ENCODE measurements around the gene RDH8. TPM values are rescaled to one million over a fixed set of nuclear protein-coding genes. Genes with fewer than 3 reads are reported as not detected.

Gene RDH8
- total RNA-seq, 5 donors from 2014 or later (not counting 1 experiment from before 2014, with no cell fraction given), result not detected

GRCh38 chr19:10043286-10043927 is 30.1 kb downstream of the RDH8 start:
- no peaks in the 10 kb centered on the region for H3K4me1 ChIP-seq (ENCODE audit: control insufficient read depth in 1 of 2, extremely low read depth in 1 of 2, insufficient read depth in 2 of 2, low read length in 2 of 2)
- H3K4me3 ChIP-seq (ENCODE audit: control insufficient read depth in 1 of 2, extremely low read depth in 1 of 2, low read length in 1 of 2), result no peak overlapping the region
- peaks cover 0 to 48% of the 10 kb centered on the region in 2 experiments for H3K27me3 ChIP-seq (replicated peaks in 1 of 2; ENCODE audit: control insufficient read depth in 2 of 2, extremely low read depth in 1 of 2, insufficient read depth in 2 of 2, low read length in 1 of 2)
- Mint-ChIP-seq H3K4me3 (no peak overlapping the region), H3K9me3 (no peaks in the 10 kb centered on the region), H3K27me3 (peaks cover 51 to 63% of the 10 kb centered on the region in 2 donors), H3K4me1 (peaks cover 0 to 3% (median 0%) of the 10 kb centered on the region in 3 donors), H3K27ac (no peak overlapping the region), H3K36me3 (peaks cover 2% of the 10 kb centered on the region)
- H3K9me3 ChIP-seq, result no peaks in the 10 kb centered on the region
- H3K27ac ChIP-seq (ENCODE audit: low read length), result no peak overlapping the region
- ChIA-PET POLR2A (no interaction called here), CTCF (interaction anchor here in 1 of 2 donors (0.6 kb wide), 1 partner anchor 65 kb away, joined by 4 read pairs; no protein-coding TSS in a partner anchor)
- no peak for DNase-seq
- 86% methylated on average over 3 of the region's 4 CpGs for WGBS (ENCODE audit: insufficient coverage)
- no peaks in the 10 kb centered on the region for H3K36me3 ChIP-seq (ENCODE audit: control insufficient read depth in 2 of 2, extremely low read depth in 1 of 2, insufficient read depth in 1 of 2, low read length in 1 of 2)
- no peak for ATAC-seq (replicated peaks in 1 of 4)

- Mint-ChIP-seq H3K27me3 (peaks cover 41 to 53% of the 10 kb centered on the region in 2 donors), H3K9me3 (no peaks in the 10 kb centered on the region), H3K36me3 (peaks cover 2% of the 10 kb centered on the region), H3K27ac (no peak overlapping the region), H3K4me1 (peaks cover 0 to 6% (median 0%) of the 10 kb centered on the region in 3 donors), H3K4me3 (no peak overlapping the region)
- ChIA-PET POLR2A (no interaction called here), CTCF (no interaction called here)
- no peak overlapping the region for H3K27ac ChIP-seq (ENCODE audit: low read length)
- no peak for ATAC-seq (replicated peaks in 1 of 4)
- no peaks in the 10 kb centered on the region for H3K36me3 ChIP-seq (ENCODE audit: control insufficient read depth in 2 of 2, extremely low read depth in 1 of 2, insufficient read depth in 1 of 2, low read length in 1 of 2)
- H3K27me3 ChIP-seq (replicated peaks in 1 of 2; ENCODE audit: control insufficient read depth in 2 of 2, extremely low read depth in 1 of 2, insufficient read depth in 2 of 2, low read length in 1 of 2), result peaks cover 0 to 38% of the 10 kb centered on the region in 2 experiments
- DNase-seq, result peak in 1 of 35 experiments; percentile 14
- H3K4me1 ChIP-seq (ENCODE audit: control insufficient read depth in 1 of 2, extremely low read depth in 1 of 2, insufficient read depth in 2 of 2, low read length in 2 of 2), result no peaks in the 10 kb centered on the region
- H3K4me3 ChIP-seq (ENCODE audit: control insufficient read depth in 1 of 2, extremely low read depth in 1 of 2, low read length in 1 of 2), result no peak overlapping the region
- WGBS (ENCODE audit: insufficient coverage), result no CpG with 5 or more reads among the region's 1 CpG
- H3K9me3 ChIP-seq, result no peaks in the 10 kb centered on the region
These were observed 31.1 kb downstream of the RDH8 start for GRCh38 chr19:10044390-10044789.

GRCh38 chr19:10045371-10045770 is 32.1 kb downstream of the RDH8 start:
- no peak overlapping the region for H3K4me3 ChIP-seq (ENCODE audit: control insufficient read depth in 1 of 2, extremely low read depth in 1 of 2, low read length in 1 of 2)
- POLR2A ChIA-PET, result no interaction called here
- H3K27me3 Mint-ChIP-seq, result peaks cover 41 to 51% of the 10 kb centered on the region in 2 donors
- no peaks in the 10 kb centered on the region for H3K9me3 Mint-ChIP-seq
- no peaks in the 10 kb centered on the region for H3K4me1 ChIP-seq (ENCODE audit: control insufficient read depth in 1 of 2, extremely low read depth in 1 of 2, insufficient read depth in 2 of 2, low read length in 2 of 2)
- no peaks in the 10 kb centered on the region for H3K9me3 ChIP-seq
- peaks cover 0 to 6% (median 0%) of the 10 kb centered on the region in 3 donors for H3K4me1 Mint-ChIP-seq
- no peak overlapping the region for H3K4me3 Mint-ChIP-seq
- peaks cover 2% of the 10 kb centered on the region for H3K36me3 Mint-ChIP-seq
- no peaks in the 10 kb centered on the region for H3K36me3 ChIP-seq (ENCODE audit: control insufficient read depth in 2 of 2, extremely low read depth in 1 of 2, insufficient read depth in 1 of 2, low read length in 1 of 2)
- ATAC-seq (replicated peaks in 1 of 4) (no peak), DNase-seq (no peak)
- peaks cover 0 to 30% of the 10 kb centered on the region in 2 experiments for H3K27me3 ChIP-seq (replicated peaks in 1 of 2; ENCODE audit: control insufficient read depth in 2 of 2, extremely low read depth in 1 of 2, insufficient read depth in 2 of 2, low read length in 1 of 2)
- no peak overlapping the region for H3K27ac Mint-ChIP-seq
- CTCF ChIA-PET, result no interaction called here
- 17% methylated on average over 1 of the region's 1 CpG for WGBS (ENCODE audit: insufficient coverage)
- no peak overlapping the region for H3K27ac ChIP-seq (ENCODE audit: low read length)

- DNase-seq (no peak), ATAC-seq (replicated peaks in 1 of 4) (no peak)
- Histone ChIP-seq H3K9me3 (no peaks in the 10 kb centered on the region), H3K4me1 (ENCODE audit: control insufficient read depth in 1 of 2, extremely low read depth in 1 of 2, insufficient read depth in 2 of 2, low read length in 2 of 2) (no peaks in the 10 kb centered on the region), H3K27me3 (replicated peaks in 1 of 2; ENCODE audit: control insufficient read depth in 2 of 2, extremely low read depth in 1 of 2, insufficient read depth in 2 of 2, low read length in 1 of 2) (peaks cover 0 to 21% of the 10 kb centered on the region in 2 experiments), H3K27ac (ENCODE audit: low read length) (no peak overlapping the region), H3K36me3 (ENCODE audit: control insufficient read depth in 2 of 2, extremely low read depth in 1 of 2, insufficient read depth in 1 of 2, low read length in 1 of 2) (no peaks in the 10 kb centered on the region), H3K4me3 (ENCODE audit: control insufficient read depth in 1 of 2, extremely low read depth in 1 of 2, low read length in 1 of 2) (no peak overlapping the region)
- H3K4me1 Mint-ChIP-seq, result peaks cover 0 to 6% (median 0%) of the 10 kb centered on the region in 3 donors
- no peak overlapping the region for H3K4me3 Mint-ChIP-seq
- peaks cover 13 to 17% of the 10 kb centered on the region in 2 donors for H3K27me3 Mint-ChIP-seq
- H3K9me3 Mint-ChIP-seq, result no peaks in the 10 kb centered on the region
- ChIA-PET CTCF (no interaction called here), POLR2A (interaction anchor here in 1 of 2 donors (0.6 kb wide), 1 partner anchor 15 kb away, joined by 18 read pairs; no protein-coding TSS in a partner anchor)
- no peaks in the 10 kb centered on the region for H3K36me3 Mint-ChIP-seq
- WGBS (ENCODE audit: insufficient coverage), result 100% methylated on average over 1 of the region's 2 CpGs
- H3K27ac Mint-ChIP-seq, result no peak overlapping the region
These were observed 36.3 kb downstream of the RDH8 start for GRCh38 chr19:10049626-10050025.

GRCh38 chr19:10052602-10053360 is 39.5 kb downstream of the RDH8 start:
- peaks cover 0 to 6% of the 10 kb centered on the region in 2 experiments for H3K27me3 ChIP-seq (replicated peaks in 1 of 2; ENCODE audit: control insufficient read depth in 2 of 2, extremely low read depth in 1 of 2, insufficient read depth in 2 of 2, low read length in 1 of 2)
- ATAC-seq (replicated peaks in 1 of 4) (no peak), DNase-seq (no peak)
- H3K27ac ChIP-seq (ENCODE audit: low read length), result no peak overlapping the region
- no peak overlapping the region for H3K4me3 ChIP-seq (ENCODE audit: control insufficient read depth in 1 of 2, extremely low read depth in 1 of 2, low read length in 1 of 2)
- Mint-ChIP-seq H3K36me3 (no peaks in the 10 kb centered on the region), H3K9me3 (no peaks in the 10 kb centered on the region), H3K27me3 (peaks cover 3 to 4% of the 10 kb centered on the region in 2 donors), H3K4me1 (peaks cover 0 to 6% (median 0%) of the 10 kb centered on the region in 3 donors), H3K4me3 (no peak overlapping the region), H3K27ac (no peak overlapping the region)
- H3K4me1 ChIP-seq (ENCODE audit: control insufficient read depth in 1 of 2, extremely low read depth in 1 of 2, insufficient read depth in 2 of 2, low read length in 2 of 2), result no peaks in the 10 kb centered on the region
- 59% methylated on average over 14 of the region's 21 CpGs for WGBS (ENCODE audit: insufficient coverage)
- ChIA-PET CTCF (no interaction called here), POLR2A (interaction anchor here in 1 of 2 donors (0.6 kb wide), 1 partner anchor 80 kb away, joined by 4 read pairs; no protein-coding TSS in a partner anchor)
- no peaks in the 10 kb centered on the region for H3K9me3 ChIP-seq
- H3K36me3 ChIP-seq (ENCODE audit: control insufficient read depth in 2 of 2, extremely low read depth in 1 of 2, insufficient read depth in 1 of 2, low read length in 1 of 2), result no peaks in the 10 kb centered on the region

GRCh38 chr19:10061717-10062310 is 48.5 kb downstream of the RDH8 start:
- ChIA-PET CTCF (no interaction called here), POLR2A (interaction anchor here in 1 of 2 donors (0.5 to 0.6 kb wide), 2 partner anchors 142 to 159 kb away, joined by 3 to 6 read pairs; no protein-coding TSS in a partner anchor)
- ATAC-seq (replicated peaks in 1 of 4) (no peak), DNase-seq (no peak)
- H3K36me3 ChIP-seq (ENCODE audit: control insufficient read depth in 2 of 2, extremely low read depth in 1 of 2, insufficient read depth in 1 of 2, low read length in 1 of 2), result no peaks in the 10 kb centered on the region
- H3K27me3 ChIP-seq (replicated peaks in 1 of 2; ENCODE audit: control insufficient read depth in 2 of 2, extremely low read depth in 1 of 2, insufficient read depth in 2 of 2, low read length in 1 of 2), result peaks cover 0 to 58% of the 10 kb centered on the region in 2 experiments
- no peak overlapping the region for H3K27ac ChIP-seq (ENCODE audit: low read length)
- H3K4me1 ChIP-seq (ENCODE audit: control insufficient read depth in 1 of 2, extremely low read depth in 1 of 2, insufficient read depth in 2 of 2, low read length in 2 of 2), result no peaks in the 10 kb centered on the region
- Mint-ChIP-seq H3K36me3 (no peaks in the 10 kb centered on the region), H3K27ac (no peak overlapping the region), H3K9me3 (no peaks in the 10 kb centered on the region), H3K4me3 (no peak overlapping the region), H3K4me1 (no peaks in the 10 kb centered on the region), H3K27me3 (peaks cover 25 to 31% of the 10 kb centered on the region in 2 donors)
- no peaks in the 10 kb centered on the region for H3K9me3 ChIP-seq
- no peak overlapping the region for H3K4me3 ChIP-seq (ENCODE audit: control insufficient read depth in 1 of 2, extremely low read depth in 1 of 2, low read length in 1 of 2)
- WGBS (ENCODE audit: insufficient coverage), result 36% methylated on average over 13 of the region's 21 CpGs

All from T-cell (primary cell).